Pancreas (tissue), 10 donors: ENCODE data around the gene ASB5. TPM values are rescaled to one million over a fixed set of nuclear protein-coding genes. Genes with fewer than 3 reads are reported as not detected.

Experiments used
- ATAC-seq, 4 donors: fragments of 200-7000 bp; cut with Tn5 transposase; one replicate each; pipeline versions ENCODE4 v1.8.0 to v1.9.1; 2020; ENCODE audit warnings: mild to moderate bottlenecking in 4 of 4, moderate library complexity in 4 of 4
- DNase-seq, 6 donors: peaks; one replicate each; pipeline ENCODE4 v3.0.0-alpha.2; 2020
- FAIRE-seq: peaks from 2 replicates; lab custom pipeline; 2012; peaks lifted over from hg19 to GRCh38; lab: Jason Lieb, UNC
- H3K27ac ChIP-seq, 4 donors: fragments of 200-600 bp; sonication (generic); 1 replicate in 3 of 4; 2 replicates in 1 of 4; pipeline versions ENCODE4 v1.5.0 to v1.8.0; 2020
- H3K27me3 ChIP-seq, 4 donors: fragments of 200-600 bp; one replicate each; pipeline ENCODE4 v1.8.0; 2021
- H3K36me3 ChIP-seq, 3 donors: fragments of 200-600 bp; sonication (generic) in 1 of 3; one replicate each; pipeline versions ENCODE4 v1.5.0 to v1.8.0; 2020 to 2021
- H3K4me1 ChIP-seq, 3 donors: fragments of 200-600 bp; one replicate each; pipeline ENCODE4 v1.8.0; 2021
- H3K4me3 ChIP-seq, 4 donors: fragments of 200-600 bp; sonication (generic) in 2 of 4; one replicate each; pipeline versions ENCODE4 v1.5.0 to v1.8.0; 2020 to 2021
- H3K9me3 ChIP-seq, 4 donors: fragments of 200-600 bp; one replicate each; pipeline ENCODE4 v1.8.0; 2021
- WGBS, 2 donors: extraction: QIAGEN DNeasy Blood & Tissue Kit; methylation state at CpG; one replicate each; pipeline ENCODE4 v1.1.7; 2013; 5-methylcytosine and 5-hydroxymethylcytosine counted together
- intact Hi-C, 3 donors: fragments of 100-400 bp; cut with DNase I; formaldehyde crosslinking; loops; one replicate each; pipeline versions ENCODE4 v1.11.1 to v1.14.2; 2022
- polyA plus RNA-seq, 2 donors: library from polyadenylated mRNA; stranded (reverse); fragments of 200-250 nt; gene quantifications; one replicate each; pipeline ENCODE4 v1.2.3, GENCODE V29; 2013
- total RNA-seq, 6 donors: library from RNA; stranded (reverse); fragmentation: NEBNext Ultra II Directional in 4 of 6; extraction: Animal tissue kit (Norgen Biotek cat#: 25700) in 4 of 6; gene quantifications; one replicate each; pipeline versions ENCODE4 v1.2.1 to v1.2.4, GENCODE V29; 2021 to 2023
- TF ChIP-seq, protein P1 (sequence below), 4 donors: fragments of 200-600 bp; sonication (generic) in 3 of 4; IDR thresholded peaks; one replicate each; pipeline versions ENCODE4 v1.5.0 to v1.8.0; 2021; ENCODE audit warnings: antibody characterized with exemption in 4 of 4
- donor health status: healthy with polysubstance abuse.
- donor health status: DM: no; HTN: no; CAD: no; lungs with moderate emphysema.
- donor health status: DM: no; HTN: no; CAD: no.
- donor health status: control.
- donor health status: control.
- donor health status: Bipolar disorder and iron deficiency.
- donor health status: DM: yes; HTN: yes; CAD: no.
- donor health status: DM: no; HTN: no; CAD: no.
- donor health status: DM: no; HTN: no; CAD: no.
- donor health status: DM: yes; HTN: yes; CAD: no.

The ASB5 gene
- total and polyA plus RNA-seq, 8 donors, result 0.08 to 0.38 TPM; not detected in 6

DNA sequence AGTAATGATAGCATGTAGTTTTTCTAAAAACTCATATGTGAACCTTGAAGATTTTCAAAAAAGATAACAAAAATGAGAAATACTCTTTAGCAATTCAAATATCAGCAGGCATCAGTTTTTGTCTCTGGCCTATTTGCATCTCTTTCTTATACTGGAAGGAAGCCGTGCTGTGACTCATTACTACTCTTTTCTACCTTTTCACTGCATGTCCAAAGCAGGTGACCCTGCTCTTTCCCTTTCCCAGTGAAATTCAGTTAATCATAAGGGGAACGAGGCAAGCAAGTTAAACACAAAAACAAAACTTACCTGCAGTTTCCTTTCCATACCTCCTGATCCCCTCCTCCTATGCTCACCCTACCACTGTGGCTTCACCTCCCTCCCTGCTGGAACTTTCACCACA lies 83.0 kb downstream of the ASB5 start:
- peaks cover 0 to 4% (median 0%) of the 10 kb centered on the region in 4 donors for H3K27me3 ChIP-seq
- no peaks in the 10 kb centered on the region for H3K36me3 ChIP-seq
- no peak overlapping the region for H3K4me3 ChIP-seq
- no peaks in the 10 kb centered on the region for H3K4me1 ChIP-seq
- TF ChIP-seq, protein P1, sequence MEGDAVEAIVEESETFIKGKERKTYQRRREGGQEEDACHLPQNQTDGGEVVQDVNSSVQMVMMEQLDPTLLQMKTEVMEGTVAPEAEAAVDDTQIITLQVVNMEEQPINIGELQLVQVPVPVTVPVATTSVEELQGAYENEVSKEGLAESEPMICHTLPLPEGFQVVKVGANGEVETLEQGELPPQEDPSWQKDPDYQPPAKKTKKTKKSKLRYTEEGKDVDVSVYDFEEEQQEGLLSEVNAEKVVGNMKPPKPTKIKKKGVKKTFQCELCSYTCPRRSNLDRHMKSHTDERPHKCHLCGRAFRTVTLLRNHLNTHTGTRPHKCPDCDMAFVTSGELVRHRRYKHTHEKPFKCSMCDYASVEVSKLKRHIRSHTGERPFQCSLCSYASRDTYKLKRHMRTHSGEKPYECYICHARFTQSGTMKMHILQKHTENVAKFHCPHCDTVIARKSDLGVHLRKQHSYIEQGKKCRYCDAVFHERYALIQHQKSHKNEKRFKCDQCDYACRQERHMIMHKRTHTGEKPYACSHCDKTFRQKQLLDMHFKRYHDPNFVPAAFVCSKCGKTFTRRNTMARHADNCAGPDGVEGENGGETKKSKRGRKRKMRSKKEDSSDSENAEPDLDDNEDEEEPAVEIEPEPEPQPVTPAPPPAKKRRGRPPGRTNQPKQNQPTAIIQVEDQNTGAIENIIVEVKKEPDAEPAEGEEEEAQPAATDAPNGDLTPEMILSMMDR (IDR thresholded peaks at IDR 0.05), result no peak
- intact Hi-C loops, result no loop called here
- H3K27ac ChIP-seq, result no peak overlapping the region
- WGBS, 2 donors, result 47 to 59% methylated on average over 2 of the region's 2 CpGs
- no peak for DNase-seq
- no peak for FAIRE-seq
- no peaks in the 10 kb centered on the region for H3K9me3 ChIP-seq
- no peak for ATAC-seq

DNA sequence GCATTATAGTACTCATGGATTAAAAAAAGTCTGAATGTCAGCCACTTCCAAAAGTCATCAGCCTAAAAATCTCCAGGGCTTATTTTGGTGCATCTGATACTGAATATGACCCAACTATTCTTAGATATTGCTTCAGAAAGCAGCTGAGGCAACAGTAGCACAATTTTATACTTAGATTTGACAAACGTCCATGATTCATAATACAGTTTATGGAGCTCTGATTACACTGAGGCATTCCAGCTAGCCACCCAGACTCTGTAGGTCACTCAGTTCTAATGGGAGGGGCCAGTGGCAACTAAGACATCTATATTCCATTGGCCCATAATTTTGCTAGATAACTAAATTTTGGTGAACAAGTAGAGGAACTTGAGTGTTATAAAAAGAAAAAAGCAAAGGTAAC lies 84.0 kb downstream of the ASB5 start:
- ATAC-seq, result no peak
- H3K4me3 ChIP-seq, result no peak overlapping the region
- H3K36me3 ChIP-seq, result no peaks in the 10 kb centered on the region
- TF ChIP-seq, protein P1 (IDR thresholded peaks at IDR 0.05), result no peak
- 33 to 49% methylated on average over 1 of the region's 1 CpG for WGBS, 2 donors
- peaks cover 0 to 4% (median 0%) of the 10 kb centered on the region in 4 donors for H3K27me3 ChIP-seq
- no peak for FAIRE-seq
- no peak for DNase-seq
- H3K9me3 ChIP-seq, result no peaks in the 10 kb centered on the region
- intact Hi-C loops, result no loop called here
- no peaks in the 10 kb centered on the region for H3K4me1 ChIP-seq
- H3K27ac ChIP-seq, result no peak overlapping the region

Other genes starting within 250 kb of the ASB5 start
- 1 to 10 TPM; 1.3 to 2.7 (median 2.2) TPM for gene WDR17, start 203.4 kb downstream of the ASB5 start, total RNA-seq
- gene WDR17, start 203.4 kb downstream of the ASB5 start, polyA plus RNA-seq, result 1 to 10 TPM in 1 of 2 donors, under 1 TPM in 1; 0.68 to 3.0 TPM
- gene SPATA4, start 73.6 kb downstream of the ASB5 start, total RNA-seq, result under 1 TPM in 1 of 6 donors, not detected in 5; 0.37 TPM
- under 1 TPM in 1 of 2 donors, not detected in 1; 0.21 TPM for gene SPATA4, start 73.6 kb downstream of the ASB5 start, polyA plus RNA-seq
- 100 to 1,000 TPM in 5 of 6 donors, 10 to 100 TPM in 1; 97.9 to 166 (median 144) TPM for gene SPCS3, start 50.7 kb upstream of the ASB5 start, total RNA-seq
- 10 to 100 TPM; 24.2 to 31.3 TPM for gene SPCS3, start 50.7 kb upstream of the ASB5 start, polyA plus RNA-seq